ENCODE data around the gene SIGLEC7.

Gene SIGLEC7

GRCh38 chr19:51173681-51174080, 31.6 kb downstream of the SIGLEC7 start:
- DNase-seq = no peak

GRCh38 chr19:51179256-51179655, 37.2 kb downstream of the SIGLEC7 start:
- no peak for DNase-seq

- no peak for DNase-seq
Measured at GRCh38 chr19:51181377-51181912, 39.3 kb downstream of the SIGLEC7 start.

GRCh38 chr19:51181913-51182419, 39.9 kb downstream of the SIGLEC7 start:
- no peak for DNase-seq

GRCh38 chr19:51183629-51184028, 41.5 kb downstream of the SIGLEC7 start:
- DNase-seq = no peak

GRCh38 chr19:51185069-51185867, 43.2 kb downstream of the SIGLEC7 start:
- DNase-seq = no peak

- DNase-seq = no peak
Measured at GRCh38 chr19:51185868-51186215, 43.7 kb downstream of the SIGLEC7 start.

GRCh38 chr19:51186323-51186722, 44.2 kb downstream of the SIGLEC7 start:
- no peak for DNase-seq

GRCh38 chr19:51187395-51188226, 45.5 kb downstream of the SIGLEC7 start:
- DNase-seq = no peak

- DNase-seq = no peak
Measured at GRCh38 chr19:51188227-51188559, 46.1 kb downstream of the SIGLEC7 start.

GRCh38 chr19:51192689-51193088, 50.6 kb downstream of the SIGLEC7 start:
- DNase-seq = no peak

GRCh38 chr19:51194527-51195315, 52.6 kb downstream of the SIGLEC7 start:
- DNase-seq = no peak

GRCh38 chr19:51195316-51195586, 53.1 kb downstream of the SIGLEC7 start:
- no peak for DNase-seq

- no peak for DNase-seq
Measured at GRCh38 chr19:51195616-51196015, 53.5 kb downstream of the SIGLEC7 start.

- no peak for DNase-seq
Measured at GRCh38 chr19:51196181-51196580, 54.1 kb downstream of the SIGLEC7 start.

- DNase-seq = no peak
Measured at GRCh38 chr19:51198641-51199040, 56.5 kb downstream of the SIGLEC7 start.

GRCh38 chr19:51200071-51200666, 58.1 kb downstream of the SIGLEC7 start:
- no peak for DNase-seq

GRCh38 chr19:51201712-51202111, 59.6 kb downstream of the SIGLEC7 start:
- DNase-seq = no peak
